Fibroblast of lung (primary cell): ENCODE data around the gene MYO5B. TPM values are rescaled to one million over a fixed set of nuclear protein-coding genes. Genes with fewer than 3 reads are reported as not detected.

Source experiments
- DNase-seq, 2 donors: peaks; one replicate each; pipeline versions ENCODE4 v3.0.0 to v3.0.0-alpha.2; 2010; ENCODE audit warnings: low read depth in 2 of 2
- H2AFZ ChIP-seq: 2 replicates; pipeline ENCODE4 v1.5.1; 2012; ENCODE audit warnings: low read length, control low read depth, inconsistent platforms
- H3K27ac ChIP-seq: 2 replicates; pipeline ENCODE4 v1.5.1; 2011; ENCODE audit warnings: low read length, control low read depth; ENCODE audit not compliant: insufficient read depth
- H3K27me3 ChIP-seq: 2 replicates; pipeline ENCODE4 v1.5.1; 2011; ENCODE audit warnings: mild to moderate bottlenecking, low read length; ENCODE audit not compliant: control insufficient read depth, insufficient read depth
- H3K36me3 ChIP-seq: 2 replicates; pipeline ENCODE4 v1.5.1; 2011; ENCODE audit warnings: low read length; ENCODE audit not compliant: control insufficient read depth, insufficient read depth
- H3K4me1 ChIP-seq: 2 replicates; pipeline ENCODE4 v1.5.1; 2011; ENCODE audit warnings: low read length; ENCODE audit not compliant: control insufficient read depth, insufficient read depth; ENCODE audit errors: extremely low read depth
- H3K4me2 ChIP-seq: 2 replicates; pipeline ENCODE4 v1.5.1; 2011; ENCODE audit warnings: low read length, control low read depth; ENCODE audit not compliant: insufficient read depth; ENCODE audit errors: extremely low read depth
- H3K4me3 ChIP-seq, 4 experiments: fragments of 200-600 bp in 1 of 4; sonication (generic) in 1 of 4; replicated peaks in 1 of 4; 2 replicates each; pipeline ENCODE4 v1.5.1; 2011 to 2016; ENCODE audit warnings: low read length in 4 of 4, low read depth in 3 of 4, mild to moderate bottlenecking in 3 of 4, control low read depth in 2 of 4, inconsistent platforms in 1 of 4, mixed read lengths in 1 of 4; ENCODE audit not compliant: insufficient read depth in 1 of 4; ENCODE audit errors: control extremely low read depth in 1 of 4
- H3K79me2 ChIP-seq: 2 replicates; pipeline ENCODE4 v1.5.1; 2012; ENCODE audit warnings: mild to moderate bottlenecking, low read length, inconsistent platforms; ENCODE audit not compliant: control insufficient read depth, insufficient read depth
- H3K9ac ChIP-seq: 2 replicates; pipeline ENCODE4 v1.5.1; 2011; ENCODE audit warnings: mild to moderate bottlenecking, low read length, control low read depth; ENCODE audit not compliant: insufficient read depth
- H3K9me3 ChIP-seq: 2 replicates; pipeline ENCODE4 v1.5.1; 2012; ENCODE audit warnings: low read depth, low read length; ENCODE audit not compliant: control insufficient read depth, insufficient read depth
- H4K20me1 ChIP-seq: 2 replicates; pipeline ENCODE4 v1.5.1; 2011; ENCODE audit warnings: low read length; ENCODE audit not compliant: control insufficient read depth, insufficient read depth; ENCODE audit errors: extremely low read depth
- EZH2 ChIP-seq: IDR thresholded peaks from 2 replicates; pipeline ENCODE4 v1.5.1; 2012; ENCODE audit warnings: low read length, control low read depth, mild to moderate bottlenecking; ENCODE audit errors: missing control alignments
- polyA plus RNA-seq, 2 donors: library from polyadenylated mRNA; depleted of rRNA in 1 of 2; stranded (reverse) in 1 of 2; unstranded in 1 of 2; fragments of >200 nt; gene quantifications; 2 replicates each; pipeline ENCODE4 v1.2.1, GENCODE V29; 2011 to 2012; ENCODE audit warnings: missing spikeins in 1 of 2
- total RNA-seq: library from RNA; depleted of rRNA; stranded (reverse); fragments of >200 nt; gene quantifications from 2 replicates; pipeline ENCODE4 v1.2.1, GENCODE V29; 2014
- TF ChIP-seq, protein P1 (sequence below), 2 donors: IDR thresholded peaks in 1 of 2; conservative IDR thresholded peaks in 1 of 2; 1 replicate in 1 of 2; 2 replicates in 1 of 2; pipeline ENCODE4 v1.5.1; 2011 to 2012; ENCODE audit warnings: low read length in 2 of 2, control low read depth in 1 of 2, inconsistent platforms in 1 of 2, low read depth in 1 of 2, mild to moderate bottlenecking in 1 of 2

MYO5B gene
- total and polyA plus RNA-seq, 2 donors (not counting 1 experiment from before 2014, with no cell fraction given) = under 0.01 to 0.06 TPM

DNA sequence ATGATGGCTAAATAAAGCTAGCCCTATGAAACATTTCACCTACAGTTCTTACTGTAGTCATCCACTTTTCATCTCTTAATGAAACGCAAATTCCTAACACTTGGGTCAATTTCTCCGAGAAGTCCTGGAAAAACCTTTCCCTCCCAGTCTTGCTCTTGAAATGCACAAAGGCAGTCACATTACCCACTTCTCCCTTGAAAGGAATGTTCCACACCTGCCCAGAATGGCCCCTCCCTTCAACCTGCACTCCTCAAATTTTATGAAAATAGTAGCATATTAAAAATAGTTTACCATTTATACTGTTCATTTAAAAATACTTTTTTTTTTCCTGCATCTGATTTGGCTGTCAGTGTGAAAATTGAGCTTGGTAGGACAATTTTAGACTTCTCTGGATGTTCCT, 316.9 kb downstream of the MYO5B start:
- Histone ChIP-seq H3K9me3 (no peaks in the 10 kb centered on the region), H2AFZ (no peak overlapping the region), H3K36me3 (no peaks in the 10 kb centered on the region), H3K4me3 (no peak overlapping the region), H4K20me1 (no peaks in the 10 kb centered on the region), H3K9ac (no peak overlapping the region), H3K4me2 (no peak overlapping the region), H3K27ac (no peak overlapping the region), H3K27me3 (no peaks in the 10 kb centered on the region), H3K4me1 (no peaks in the 10 kb centered on the region), H3K79me2 (no peaks in the 10 kb centered on the region)
- TF ChIP-seq, protein P1, sequence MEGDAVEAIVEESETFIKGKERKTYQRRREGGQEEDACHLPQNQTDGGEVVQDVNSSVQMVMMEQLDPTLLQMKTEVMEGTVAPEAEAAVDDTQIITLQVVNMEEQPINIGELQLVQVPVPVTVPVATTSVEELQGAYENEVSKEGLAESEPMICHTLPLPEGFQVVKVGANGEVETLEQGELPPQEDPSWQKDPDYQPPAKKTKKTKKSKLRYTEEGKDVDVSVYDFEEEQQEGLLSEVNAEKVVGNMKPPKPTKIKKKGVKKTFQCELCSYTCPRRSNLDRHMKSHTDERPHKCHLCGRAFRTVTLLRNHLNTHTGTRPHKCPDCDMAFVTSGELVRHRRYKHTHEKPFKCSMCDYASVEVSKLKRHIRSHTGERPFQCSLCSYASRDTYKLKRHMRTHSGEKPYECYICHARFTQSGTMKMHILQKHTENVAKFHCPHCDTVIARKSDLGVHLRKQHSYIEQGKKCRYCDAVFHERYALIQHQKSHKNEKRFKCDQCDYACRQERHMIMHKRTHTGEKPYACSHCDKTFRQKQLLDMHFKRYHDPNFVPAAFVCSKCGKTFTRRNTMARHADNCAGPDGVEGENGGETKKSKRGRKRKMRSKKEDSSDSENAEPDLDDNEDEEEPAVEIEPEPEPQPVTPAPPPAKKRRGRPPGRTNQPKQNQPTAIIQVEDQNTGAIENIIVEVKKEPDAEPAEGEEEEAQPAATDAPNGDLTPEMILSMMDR (conservative IDR thresholded peaks at IDR 0.05 in 1 of 2, IDR thresholded peaks at IDR 0.05 in 1 of 2; ENCODE audit: low read depth in 1 of 2, low read length in 2 of 2) = no peak
- no peak for TF ChIP-seq EZH2
- DNase-seq = no peak

DNA sequence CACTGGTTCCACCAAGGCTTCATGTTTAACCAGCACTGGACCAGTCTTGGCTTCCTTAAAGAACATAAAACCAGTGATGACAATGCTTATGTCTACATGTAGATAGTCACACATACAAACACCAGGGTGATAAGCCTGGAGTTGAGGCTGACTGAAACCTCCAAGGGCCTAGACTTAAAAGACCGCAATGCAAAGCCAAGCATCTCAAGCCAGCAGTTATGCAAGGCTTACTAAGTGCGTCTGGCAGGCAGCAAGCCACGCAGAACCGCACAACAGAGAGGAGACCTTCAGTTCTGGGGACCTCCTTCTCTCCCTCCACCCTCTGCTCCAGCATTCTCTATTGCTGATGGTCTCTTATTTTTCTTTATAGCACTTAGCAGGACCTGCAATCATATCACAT, 318.4 kb downstream of the MYO5B start:
- H2AFZ ChIP-seq = no peak overlapping the region
- H3K9me3 ChIP-seq = no peaks in the 10 kb centered on the region
- no peak overlapping the region for H3K4me2 ChIP-seq
- DNase-seq = peak in 1 of 2 donors; percentile 8
- no peak overlapping the region for H3K4me3 ChIP-seq
- no peaks in the 10 kb centered on the region for H4K20me1 ChIP-seq
- no peaks in the 10 kb centered on the region for H3K36me3 ChIP-seq
- H3K9ac ChIP-seq = no peak overlapping the region
- no peaks in the 10 kb centered on the region for H3K4me1 ChIP-seq
- no peaks in the 10 kb centered on the region for H3K79me2 ChIP-seq
- H3K27ac ChIP-seq = no peak overlapping the region
- TF ChIP-seq, protein P1 (conservative IDR thresholded peaks at IDR 0.05 in 1 of 2, IDR thresholded peaks at IDR 0.05 in 1 of 2; ENCODE audit: low read depth in 1 of 2, low read length in 2 of 2) = no peak
- H3K27me3 ChIP-seq = no peaks in the 10 kb centered on the region

DNA sequence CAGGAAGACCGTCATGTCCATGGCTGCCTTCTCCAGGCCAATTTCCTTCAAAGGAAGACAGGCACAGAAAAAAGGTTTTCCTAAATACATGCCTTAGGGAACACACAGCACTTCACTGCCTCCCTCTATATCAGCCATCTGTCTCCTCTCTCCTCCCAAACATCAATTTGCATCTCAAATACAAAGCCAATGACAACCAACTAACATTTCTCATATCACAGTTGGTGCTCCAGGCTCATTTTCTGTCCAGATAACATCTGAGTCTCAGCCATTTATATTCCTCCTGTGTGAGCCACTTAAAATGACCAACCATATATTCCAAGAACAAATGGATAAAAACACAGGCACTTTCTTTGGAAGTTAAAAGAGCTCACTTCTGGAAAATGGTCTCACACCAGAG, 319.2 kb downstream of the MYO5B start:
- Histone ChIP-seq H2AFZ (no peak overlapping the region), H3K79me2 (no peaks in the 10 kb centered on the region), H3K27me3 (no peaks in the 10 kb centered on the region), H3K36me3 (no peaks in the 10 kb centered on the region), H3K27ac (no peak overlapping the region), H3K4me1 (no peaks in the 10 kb centered on the region), H4K20me1 (no peaks in the 10 kb centered on the region), H3K9me3 (no peaks in the 10 kb centered on the region), H3K4me3 (no peak overlapping the region), H3K4me2 (no peak overlapping the region), H3K9ac (no peak overlapping the region)
- TF ChIP-seq, protein P1 (conservative IDR thresholded peaks at IDR 0.05 in 1 of 2, IDR thresholded peaks at IDR 0.05 in 1 of 2; ENCODE audit: low read depth in 1 of 2, low read length in 2 of 2) = no peak
- TF ChIP-seq EZH2 = no peak
- DNase-seq = no peak
